Gastroesophageal sphincter (tissue), 4 donors: ENCODE measurements around the gene TRIML2. TPM values are rescaled to one million over a fixed set of nuclear protein-coding genes. Genes with fewer than 3 reads are reported as not detected.

ENCODE experiments used
- ATAC-seq: fragments of 150-250 bp; one replicate; pipeline ENCODE4 v1.9.1; 2016; ENCODE audit warnings: mild to moderate bottlenecking, moderate library complexity
- H3K27ac ChIP-seq, 4 donors: fragments of 200-600 bp; sonication (generic) in 3 of 4; 1 replicate in 3 of 4; 2 replicates in 1 of 4; pipeline ENCODE4 v1.5.1; 2016 to 2019
- H3K27me3 ChIP-seq: fragments of 200-600 bp; sonication (generic); one replicate; pipeline ENCODE4 v1.5.1; 2019
- H3K36me3 ChIP-seq, 2 donors: fragments of 200-600 bp; sonication (generic); one replicate each; pipeline ENCODE4 v1.5.1; 2019; ENCODE audit warnings: control low read depth in 1 of 2
- H3K4me1 ChIP-seq, 3 donors: fragments of 200-600 bp; sonication (generic); 1 replicate in 2 of 3; 2 replicates in 1 of 3; pipeline ENCODE4 v1.5.1; 2016 to 2019; ENCODE audit warnings: control low read depth in 2 of 3
- H3K4me3 ChIP-seq, 2 donors: fragments of 200-600 bp; sonication (generic); one replicate each; pipeline ENCODE4 v1.5.1; 2019; ENCODE audit warnings: mild to moderate bottlenecking in 1 of 2, moderate library complexity in 1 of 2
- H3K9me3 ChIP-seq, 3 donors: fragments of 200-600 bp; sonication (generic); one replicate each; pipeline ENCODE4 v1.5.1; 2017 to 2019; ENCODE audit warnings: control low read depth in 2 of 3
- EP300 ChIP-seq: sonication (generic); formaldehyde crosslinking; IDR thresholded peaks from one replicate; pipeline ENCODE4 v1.6.1; 2017; ENCODE audit warnings: antibody characterized with exemption, mild to moderate bottlenecking
- POLR2A ChIP-seq, 2 donors: fragments of 450-650 bp; IDR thresholded peaks; one replicate each; pipeline ENCODE4 v1.6.1; 2017; ENCODE audit warnings: antibody characterized with exemption in 2 of 2, mild to moderate bottlenecking in 2 of 2, moderate library complexity in 1 of 2
- POLR2AphosphoS5 ChIP-seq: sonication (generic); formaldehyde crosslinking; IDR thresholded peaks from one replicate; pipeline ENCODE4 v1.6.1; 2017; ENCODE audit warnings: antibody characterized with exemption
- WGBS, 2 donors: methylation state at CpG; one replicate each; pipeline ENCODE4 v1.1.5; 2018; ENCODE audit warnings: low coverage in 1 of 2; 5-methylcytosine and 5-hydroxymethylcytosine counted together
- total RNA-seq, 4 donors: library from RNA; depleted of rRNA; stranded (reverse); fragments of >200 nt; gene quantifications; one replicate each; pipeline ENCODE4 v1.1.0, GENCODE V29; 2016
- TF ChIP-seq, protein P1 (sequence below), 4 experiments: fragments of 200-600 bp in 2 of 4; fragments of 450-650 bp in 2 of 4; sonication (generic) in 1 of 4; IDR thresholded peaks; one replicate each; pipeline ENCODE4 v1.5.1; 2017 to 2019; ENCODE audit warnings: antibody characterized with exemption in 4 of 4, mild to moderate bottlenecking in 2 of 4, moderate library complexity in 2 of 4

Gene TRIML2
- total RNA-seq, 4 donors from 2014 or later: 0.40 TPM; not detected in 3

DNA sequence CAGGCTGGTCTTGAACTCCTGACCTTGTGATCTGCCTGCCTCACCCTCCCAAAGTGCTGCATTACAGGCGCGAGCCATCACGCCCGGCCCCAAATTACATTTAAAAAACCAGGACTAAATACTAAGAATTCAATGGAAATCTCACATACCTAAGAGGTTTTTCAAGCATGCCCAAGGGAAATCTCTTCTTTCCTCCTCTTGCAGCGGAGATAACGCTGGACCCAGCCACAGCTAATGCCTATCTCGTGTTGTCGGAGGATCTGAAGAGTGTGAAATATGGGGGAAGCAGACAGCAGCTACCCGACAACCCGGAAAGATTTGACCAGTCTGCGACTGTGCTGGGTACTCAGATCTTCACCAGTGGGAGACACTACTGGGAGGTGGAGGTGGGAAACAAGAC lies 37.2 kb upstream of the TRIML2 start:
- ATAC-seq: no peak
- no peaks in the 10 kb centered on the region for H3K9me3 ChIP-seq
- WGBS, 2 donors: 68 to 90% methylated on average over 3 to 4 of the region's 11 CpGs
- H3K4me1 ChIP-seq: no peaks in the 10 kb centered on the region
- TF ChIP-seq EP300 (no peak), POLR2A (IDR thresholded peaks at IDR 0.05) (no peak), POLR2AphosphoS5 (no peak)
- TF ChIP-seq, protein P1, sequence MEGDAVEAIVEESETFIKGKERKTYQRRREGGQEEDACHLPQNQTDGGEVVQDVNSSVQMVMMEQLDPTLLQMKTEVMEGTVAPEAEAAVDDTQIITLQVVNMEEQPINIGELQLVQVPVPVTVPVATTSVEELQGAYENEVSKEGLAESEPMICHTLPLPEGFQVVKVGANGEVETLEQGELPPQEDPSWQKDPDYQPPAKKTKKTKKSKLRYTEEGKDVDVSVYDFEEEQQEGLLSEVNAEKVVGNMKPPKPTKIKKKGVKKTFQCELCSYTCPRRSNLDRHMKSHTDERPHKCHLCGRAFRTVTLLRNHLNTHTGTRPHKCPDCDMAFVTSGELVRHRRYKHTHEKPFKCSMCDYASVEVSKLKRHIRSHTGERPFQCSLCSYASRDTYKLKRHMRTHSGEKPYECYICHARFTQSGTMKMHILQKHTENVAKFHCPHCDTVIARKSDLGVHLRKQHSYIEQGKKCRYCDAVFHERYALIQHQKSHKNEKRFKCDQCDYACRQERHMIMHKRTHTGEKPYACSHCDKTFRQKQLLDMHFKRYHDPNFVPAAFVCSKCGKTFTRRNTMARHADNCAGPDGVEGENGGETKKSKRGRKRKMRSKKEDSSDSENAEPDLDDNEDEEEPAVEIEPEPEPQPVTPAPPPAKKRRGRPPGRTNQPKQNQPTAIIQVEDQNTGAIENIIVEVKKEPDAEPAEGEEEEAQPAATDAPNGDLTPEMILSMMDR (IDR thresholded peaks at IDR 0.05): no peak
- H3K4me3 ChIP-seq: no peak overlapping the region
- H3K27ac ChIP-seq: no peak overlapping the region
- no peaks in the 10 kb centered on the region for H3K27me3 ChIP-seq
- no peaks in the 10 kb centered on the region for H3K36me3 ChIP-seq

- WGBS, 2 donors: 88 to 92% methylated on average over 4 of the region's 10 CpGs
- TF ChIP-seq POLR2AphosphoS5: no peak
- TF ChIP-seq, protein P1 (IDR thresholded peaks at IDR 0.05): no peak
- Histone ChIP-seq H3K36me3 (no peaks in the 10 kb centered on the region), H3K4me3 (no peak overlapping the region), H3K27ac (no peak overlapping the region), H3K27me3 (no peaks in the 10 kb centered on the region), H3K4me1 (no peaks in the 10 kb centered on the region), H3K9me3 (no peaks in the 10 kb centered on the region)
- ATAC-seq: no peak
Observed at GRCh38 chr4:188145601-188146000, 36.2 kb upstream of the TRIML2 start.

DNA sequence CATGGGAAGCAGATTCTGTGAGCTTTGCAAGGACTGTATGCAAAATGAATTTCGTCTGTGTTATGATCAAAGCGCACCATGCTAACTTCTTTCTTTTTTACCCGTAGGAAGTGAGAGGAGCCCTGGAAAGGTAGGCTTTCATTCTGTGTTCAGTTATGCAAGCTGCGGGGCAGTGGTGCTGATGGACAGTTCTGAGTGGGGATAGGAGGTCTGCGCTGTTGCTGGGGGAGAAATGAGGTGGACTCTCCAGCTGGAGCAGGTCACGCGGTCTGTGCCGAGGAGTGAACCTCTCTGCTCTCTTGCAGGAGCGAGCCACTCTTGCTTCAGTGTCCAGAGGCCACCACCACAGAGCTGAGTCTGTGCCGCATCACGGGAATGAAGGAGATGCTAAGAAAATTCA lies 34.3 kb upstream of the TRIML2 start:
- Histone ChIP-seq H3K36me3 (no peaks in the 10 kb centered on the region), H3K4me3 (no peak overlapping the region), H3K9me3 (no peaks in the 10 kb centered on the region), H3K4me1 (no peaks in the 10 kb centered on the region), H3K27me3 (no peaks in the 10 kb centered on the region), H3K27ac (no peak overlapping the region)
- WGBS, 2 donors: 54 to 67% methylated on average over 5 to 9 of the region's 11 CpGs
- TF ChIP-seq POLR2AphosphoS5 (no peak), EP300 (no peak), POLR2A (IDR thresholded peaks at IDR 0.05) (no peak)
- TF ChIP-seq, protein P1 (IDR thresholded peaks at IDR 0.05): no peak
- ATAC-seq: no peak

GRCh38 chr4:188139671-188140070 lies 30.3 kb upstream of the TRIML2 start:
- no peak overlapping the region for H3K27ac ChIP-seq
- TF ChIP-seq POLR2A (IDR thresholded peaks at IDR 0.05) (no peak), POLR2AphosphoS5 (no peak), EP300 (no peak)
- TF ChIP-seq, protein P1 (IDR thresholded peaks at IDR 0.05): no peak
- WGBS, 2 donors: 70 to 95% methylated on average over 6 to 7 of the region's 19 CpGs
- H3K36me3 ChIP-seq: no peaks in the 10 kb centered on the region
- ATAC-seq: no peak
- H3K9me3 ChIP-seq: no peaks in the 10 kb centered on the region
- H3K4me1 ChIP-seq: no peaks in the 10 kb centered on the region
- H3K4me3 ChIP-seq: no peak overlapping the region
- H3K27me3 ChIP-seq: no peaks in the 10 kb centered on the region

DNA sequence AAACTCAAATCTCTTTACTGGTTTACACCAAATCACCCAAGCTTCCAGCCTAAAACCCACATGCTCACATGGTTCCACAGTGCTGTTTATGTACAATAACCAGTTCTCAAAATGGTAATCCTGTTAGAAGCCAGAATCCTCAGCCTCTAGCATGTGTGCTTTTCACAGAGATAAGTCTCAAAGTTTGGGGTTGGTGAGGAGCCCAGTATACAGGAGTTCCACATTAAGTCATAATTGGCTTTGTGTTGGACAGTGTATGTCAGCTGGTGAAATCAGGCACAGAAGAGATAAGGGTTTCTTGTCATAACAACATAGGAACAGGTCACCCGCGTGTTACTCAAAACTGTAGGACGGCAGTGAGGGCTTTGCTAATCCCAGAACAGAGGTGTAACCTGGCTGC lies 29.7 kb upstream of the TRIML2 start, which contains the start of gene TRIML1:
TSS of gene TRIML1 (plus strand) at position 301 of the 400 bp plus-strand sequence. CDS start 118 bp downstream, outside the sequence.
- no peak within 1 kb of the TSS for H3K4me3 ChIP-seq
- H3K27ac ChIP-seq: no peak within 1 kb of the TSS
- no peaks in the 10 kb centered on the region for H3K27me3 ChIP-seq
- WGBS, 2 donors: 60 to 94% methylated on average over 3 of the region's 3 CpGs
- TF ChIP-seq POLR2A (IDR thresholded peaks at IDR 0.05): no peak
- no peak for TF ChIP-seq POLR2AphosphoS5
- TF ChIP-seq EP300: no peak
- TF ChIP-seq, protein P1 (IDR thresholded peaks at IDR 0.05): no peak
- no peaks in the 10 kb centered on the region for H3K36me3 ChIP-seq
- ATAC-seq: no peak
- H3K9me3 ChIP-seq: no peaks in the 10 kb centered on the region
- no peaks in the 10 kb centered on the region for H3K4me1 ChIP-seq
